GM12891 (cell line): ENCODE data around the gene BTNL3.

Source experiments
- POLR2A ChIP-seq: IDR thresholded peaks from 2 replicates; pipeline ENCODE4 v1.6.1; 2011; ENCODE audit warnings: low read depth, low read length, control low read depth
- POLR2AphosphoS5 ChIP-seq: IDR thresholded peaks from 2 replicates; pipeline ENCODE4 v1.6.1; 2011; ENCODE audit warnings: low read depth, low read length, control low read depth
- TAF1 ChIP-seq: IDR thresholded peaks from 2 replicates; pipeline ENCODE4 v1.6.1; 2011; ENCODE audit warnings: low read depth, low read length, control low read depth

DNA sequence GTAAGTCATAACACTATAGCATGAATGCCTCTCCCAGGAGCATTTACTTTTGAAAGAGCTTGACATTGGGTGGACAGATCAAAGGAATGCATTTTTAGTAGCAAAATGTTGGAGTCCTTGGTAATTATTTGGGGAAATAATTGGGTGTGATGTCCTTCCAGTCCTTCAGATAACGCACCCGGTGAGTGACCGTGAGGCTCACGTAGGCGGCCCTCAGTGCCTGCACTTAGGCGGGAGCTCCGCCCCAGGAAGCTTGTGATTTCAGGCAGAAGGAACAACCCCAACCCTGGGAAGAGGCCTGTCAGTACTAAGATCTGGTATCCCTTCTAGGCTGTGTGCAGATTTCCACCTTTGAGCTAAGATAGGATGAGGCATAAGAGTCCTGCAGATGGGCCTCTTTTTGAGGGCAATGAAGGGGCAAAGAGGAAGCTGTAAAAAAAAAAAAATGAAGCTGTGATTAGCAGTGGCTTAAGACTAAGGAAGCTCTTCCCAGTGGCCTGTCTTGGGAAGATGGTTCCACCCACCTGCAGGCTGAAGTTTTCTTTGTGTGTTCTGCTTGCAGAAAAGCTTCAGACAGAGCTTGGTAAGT lies 66.3 kb downstream of the BTNL3 start:
- no peak for TF ChIP-seq POLR2A
- TF ChIP-seq POLR2AphosphoS5 = no peak
- no peak for TF ChIP-seq TAF1
